HG03045 (cell line): ENCODE data around the gene PSMB5.

Experiments
- ATAC-seq: cut with Tn5 transposase; IDR thresholded peaks from one replicate; pipeline ENCODE4 v1.9.1; 2021; ENCODE audit warnings: mild to moderate bottlenecking, moderate library complexity; ENCODE audit not compliant: unreplicated experiment

The PSMB5 gene

GRCh38 chr14:22976620-22977433 is 57.9 kb downstream of the PSMB5 start:
- no peak for ATAC-seq
